ENCODE measurements around the gene CDK3.

The CDK3 gene

GRCh38 chr17:76014925-76015261 lies 14.2 kb downstream of the CDK3 start:
- TF ChIP-seq, protein P1, sequence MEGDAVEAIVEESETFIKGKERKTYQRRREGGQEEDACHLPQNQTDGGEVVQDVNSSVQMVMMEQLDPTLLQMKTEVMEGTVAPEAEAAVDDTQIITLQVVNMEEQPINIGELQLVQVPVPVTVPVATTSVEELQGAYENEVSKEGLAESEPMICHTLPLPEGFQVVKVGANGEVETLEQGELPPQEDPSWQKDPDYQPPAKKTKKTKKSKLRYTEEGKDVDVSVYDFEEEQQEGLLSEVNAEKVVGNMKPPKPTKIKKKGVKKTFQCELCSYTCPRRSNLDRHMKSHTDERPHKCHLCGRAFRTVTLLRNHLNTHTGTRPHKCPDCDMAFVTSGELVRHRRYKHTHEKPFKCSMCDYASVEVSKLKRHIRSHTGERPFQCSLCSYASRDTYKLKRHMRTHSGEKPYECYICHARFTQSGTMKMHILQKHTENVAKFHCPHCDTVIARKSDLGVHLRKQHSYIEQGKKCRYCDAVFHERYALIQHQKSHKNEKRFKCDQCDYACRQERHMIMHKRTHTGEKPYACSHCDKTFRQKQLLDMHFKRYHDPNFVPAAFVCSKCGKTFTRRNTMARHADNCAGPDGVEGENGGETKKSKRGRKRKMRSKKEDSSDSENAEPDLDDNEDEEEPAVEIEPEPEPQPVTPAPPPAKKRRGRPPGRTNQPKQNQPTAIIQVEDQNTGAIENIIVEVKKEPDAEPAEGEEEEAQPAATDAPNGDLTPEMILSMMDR (IDR thresholded peaks at IDR 0.05; ENCODE audit: low read depth, low read length): no peak
- no peak for DNase-seq (ENCODE audit: low read depth in 2 of 2)
- H3K4me3 ChIP-seq (replicated peaks in 1 of 2; ENCODE audit: low read depth in 2 of 2, low read length in 2 of 2): no peak overlapping the region

- H3K4me3 ChIP-seq (replicated peaks in 1 of 2; ENCODE audit: low read depth in 2 of 2, low read length in 2 of 2): no peak overlapping the region
- no peak for DNase-seq (ENCODE audit: low read depth in 2 of 2)
- TF ChIP-seq, protein P1 (IDR thresholded peaks at IDR 0.05; ENCODE audit: low read depth, low read length): no peak
Measured at GRCh38 chr17:76017481-76018339, 17.1 kb downstream of the CDK3 start.

DNA sequence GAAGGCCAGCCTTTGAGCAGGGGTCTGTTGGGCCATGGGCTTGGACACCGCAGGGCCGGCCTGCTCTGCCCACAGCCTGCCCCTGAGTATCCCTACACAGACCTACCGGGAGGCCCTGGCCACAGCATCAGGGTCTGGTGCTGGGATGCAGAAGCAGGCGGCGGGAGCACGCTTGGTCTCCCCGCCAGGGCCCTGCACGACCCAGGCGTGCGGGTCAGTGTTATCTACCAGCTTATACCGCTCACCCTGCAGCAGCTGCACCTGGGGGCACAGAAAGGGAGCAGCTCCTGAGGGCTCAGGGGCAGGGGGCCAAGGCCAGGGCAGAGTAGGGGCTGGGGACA lies 17.7 kb downstream of the CDK3 start:
- TF ChIP-seq, protein P1 (IDR thresholded peaks at IDR 0.05; ENCODE audit: low read depth, low read length): no peak
- no peak overlapping the region for H3K4me3 ChIP-seq (replicated peaks in 1 of 2; ENCODE audit: low read depth in 2 of 2, low read length in 2 of 2)
- no peak for DNase-seq (ENCODE audit: low read depth in 2 of 2)

DNA sequence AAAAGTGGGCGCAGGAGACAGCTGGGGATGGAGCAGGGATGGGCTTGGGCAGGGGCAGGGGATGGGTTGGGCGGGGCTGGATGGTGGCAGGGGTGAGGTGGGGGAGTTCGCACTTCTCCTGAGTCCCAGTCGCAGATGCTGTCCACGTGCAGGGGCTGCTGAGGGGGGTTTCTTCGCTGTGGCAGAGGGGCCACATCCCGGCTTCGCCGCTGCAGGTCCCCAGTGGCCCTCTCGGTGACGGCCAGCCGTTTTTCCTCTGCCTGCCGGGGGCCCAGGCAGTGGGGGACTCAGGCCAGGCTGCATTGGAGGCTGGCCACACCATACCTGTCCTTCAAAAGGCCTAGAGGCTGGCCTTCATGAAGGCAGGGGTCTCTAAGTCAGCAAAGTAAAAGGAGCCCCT lies 18.1 kb downstream of the CDK3 start:
- DNase-seq (ENCODE audit: low read depth in 2 of 2): no peak
- no peak overlapping the region for H3K4me3 ChIP-seq (replicated peaks in 1 of 2; ENCODE audit: low read depth in 2 of 2, low read length in 2 of 2)
- TF ChIP-seq, protein P1 (IDR thresholded peaks at IDR 0.05; ENCODE audit: low read depth, low read length): no peak

DNA sequence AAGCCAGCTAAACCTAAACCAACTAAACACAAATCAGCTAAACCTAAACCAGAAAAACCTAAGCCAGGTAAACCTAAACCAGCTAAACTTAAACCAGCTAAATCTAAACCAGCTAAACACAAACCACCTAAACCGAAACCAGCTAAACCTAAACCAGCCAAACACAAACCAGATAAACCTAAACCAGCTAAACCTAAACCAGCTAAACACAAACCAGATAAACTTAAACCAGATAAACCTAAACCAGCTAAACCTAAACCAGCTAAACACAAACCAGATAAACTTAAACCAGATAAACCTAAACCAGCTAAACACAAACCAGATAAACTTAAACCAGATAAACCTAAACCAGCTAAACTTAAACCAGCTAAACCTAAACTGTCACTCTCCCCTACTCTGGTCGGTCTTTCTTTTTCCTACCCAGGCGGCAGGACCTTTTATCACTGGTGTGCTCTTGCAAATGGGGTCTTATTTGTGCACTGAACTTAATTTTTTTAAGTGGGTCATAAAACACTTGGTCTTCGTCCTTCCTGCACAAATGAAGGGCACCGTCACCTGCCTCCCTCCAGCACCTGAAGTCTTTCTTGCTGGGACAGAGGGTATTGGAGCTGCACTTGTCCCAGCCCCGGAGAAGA lies 19.3 kb downstream of the CDK3 start:
- no peak for DNase-seq (ENCODE audit: low read depth in 2 of 2)
- H3K4me3 ChIP-seq (replicated peaks in 1 of 2; ENCODE audit: low read depth in 2 of 2, low read length in 2 of 2): no peak overlapping the region
- TF ChIP-seq, protein P1 (IDR thresholded peaks at IDR 0.05; ENCODE audit: low read depth, low read length): no peak

GRCh38 chr17:76022285-76022684 lies 21.6 kb downstream of the CDK3 start:
- DNase-seq (ENCODE audit: low read depth in 2 of 2): no peak
- TF ChIP-seq, protein P1 (IDR thresholded peaks at IDR 0.05; ENCODE audit: low read depth, low read length): no peak
- no peak overlapping the region for H3K4me3 ChIP-seq (replicated peaks in 1 of 2; ENCODE audit: low read depth in 2 of 2, low read length in 2 of 2)
